ENCODE data around the gene IL21.
A peak's percentile ranks its signal among the peaks of the same experiment; 100 is the strongest.

Gene IL21

GRCh38 chr4:122633211-122633610, 12.3 kb upstream of the IL21 start:
- peak; percentile 68 for DNase-seq (ENCODE audit: low read depth)

GRCh38 chr4:122632396-122633143, 11.7 kb upstream of the IL21 start:
- DNase-seq (ENCODE audit: low read depth): peak; percentile 22

GRCh38 chr4:122625156-122625555, 4.3 kb upstream of the IL21 start:
- peak; percentile 21 for DNase-seq (ENCODE audit: low read depth)

GRCh38 chr4:122624205-122624604, 3.3 kb upstream of the IL21 start:
- DNase-seq (ENCODE audit: low read depth): no peak

- DNase-seq (ENCODE audit: low read depth): no peak
These were observed 2.8 kb upstream of the IL21 start for GRCh38 chr4:122623637-122624166.

- DNase-seq (ENCODE audit: low read depth): no peak
These were observed 1.5 kb upstream of the IL21 start for GRCh38 chr4:122622400-122622799.

- DNase-seq (ENCODE audit: low read depth): no peak
These were observed 1.3 kb downstream of the IL21 start for GRCh38 chr4:122619611-122620010.

GRCh38 chr4:122617597-122618593, 3.0 kb downstream of the IL21 start:
- peak; percentile 6 for DNase-seq (ENCODE audit: low read depth)

- DNase-seq (ENCODE audit: low read depth): no peak
These were observed 3.8 kb downstream of the IL21 start for GRCh38 chr4:122616915-122617596.

GRCh38 chr4:122614621-122615020, 6.2 kb downstream of the IL21 start:
- DNase-seq (ENCODE audit: low read depth): no peak

GRCh38 chr4:122612540-122612939, 8.3 kb downstream of the IL21 start:
- DNase-seq (ENCODE audit: low read depth): peak; percentile 13

GRCh38 chr4:122606364-122607043, 14.4 kb downstream of the IL21 start:
- DNase-seq (ENCODE audit: low read depth): no peak

- no peak for DNase-seq (ENCODE audit: low read depth)
These were observed 16.7 kb downstream of the IL21 start for GRCh38 chr4:122604146-122604545.

GRCh38 chr4:122603156-122603574, 17.7 kb downstream of the IL21 start:
- DNase-seq (ENCODE audit: low read depth): no peak

GRCh38 chr4:122602277-122603142, 18.4 kb downstream of the IL21 start:
- DNase-seq (ENCODE audit: low read depth): peak; percentile 66

GRCh38 chr4:122591196-122591595, 29.7 kb downstream of the IL21 start:
- peak; percentile 11 for DNase-seq (ENCODE audit: low read depth)

- peak; percentile 68 for DNase-seq (ENCODE audit: low read depth)
These were observed 32.2 kb downstream of the IL21 start for GRCh38 chr4:122588453-122589238.

GRCh38 chr4:122584519-122584918, 36.3 kb downstream of the IL21 start:
- peak; percentile 87 for DNase-seq (ENCODE audit: low read depth)

- DNase-seq (ENCODE audit: low read depth): peak; percentile 70
These were observed 37.0 kb downstream of the IL21 start for GRCh38 chr4:122583906-122584305.
